GM21390 (cell line): ENCODE data around the gene DUSP16.

Experiments
- ATAC-seq: cut with Tn5 transposase; IDR thresholded peaks from one replicate; pipeline ENCODE4 v1.9.1; 2021; ENCODE audit not compliant: unreplicated experiment

The DUSP16 gene

DNA sequence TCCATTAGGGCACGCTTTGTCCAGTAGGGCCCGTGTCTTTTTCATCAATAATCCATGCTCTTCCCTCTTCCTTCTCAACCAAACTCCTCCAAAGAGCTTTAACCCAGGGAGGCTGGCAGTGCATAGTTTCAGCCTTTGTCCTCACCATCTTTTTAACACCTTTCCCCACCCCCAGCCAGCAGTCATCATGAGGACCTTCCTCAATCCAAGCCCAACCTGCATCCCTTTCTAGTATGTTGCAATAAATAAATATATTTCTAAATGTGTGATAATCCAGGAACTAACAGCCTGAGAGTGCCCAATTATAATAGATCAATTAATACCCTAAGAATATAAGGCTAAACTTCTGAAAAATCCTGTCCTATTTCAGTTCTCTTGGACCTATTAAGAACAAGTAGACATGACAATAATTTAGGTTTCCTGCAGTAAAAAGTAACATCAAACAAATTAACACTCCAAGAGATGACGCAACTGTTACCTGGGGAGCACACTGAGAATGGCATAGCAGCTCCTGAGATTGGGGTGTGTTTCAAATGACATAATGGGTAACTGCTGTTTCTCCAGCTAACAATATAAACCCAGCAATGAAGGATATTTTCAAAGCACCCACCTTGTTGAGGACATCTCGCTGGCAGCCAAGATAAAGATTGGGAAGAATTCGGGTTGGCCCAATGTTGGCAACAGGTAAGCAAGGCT is 62.6 kb downstream of the DUSP16 start:
- no peak for ATAC-seq

GRCh38 chr12:12498210-12498609 is 64.5 kb downstream of the DUSP16 start:
- ATAC-seq, result no peak

DNA sequence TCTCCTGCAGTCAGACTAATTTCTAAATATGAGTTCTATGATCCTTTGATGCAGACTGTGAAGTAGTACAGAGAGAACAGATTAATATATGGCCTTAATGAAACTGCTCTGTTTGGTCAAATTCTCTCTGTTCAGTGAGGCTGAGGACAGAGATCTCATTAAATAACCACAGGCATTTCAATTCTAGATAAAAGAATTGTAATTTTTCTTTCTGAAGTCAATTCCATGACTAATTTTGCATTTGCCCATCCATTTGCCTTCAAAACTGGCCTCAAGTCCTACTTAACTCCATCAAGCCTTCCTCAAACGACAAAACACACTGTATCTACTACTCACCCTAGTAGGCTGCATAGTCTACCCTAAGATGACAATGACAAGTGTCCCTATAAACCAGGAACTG is 67.1 kb downstream of the DUSP16 start:
- no peak for ATAC-seq

GRCh38 chr12:12492547-12492946 is 70.1 kb downstream of the DUSP16 start:
- no peak for ATAC-seq

GRCh38 chr12:12491606-12492005 is 71.1 kb downstream of the DUSP16 start:
- no peak for ATAC-seq

DNA sequence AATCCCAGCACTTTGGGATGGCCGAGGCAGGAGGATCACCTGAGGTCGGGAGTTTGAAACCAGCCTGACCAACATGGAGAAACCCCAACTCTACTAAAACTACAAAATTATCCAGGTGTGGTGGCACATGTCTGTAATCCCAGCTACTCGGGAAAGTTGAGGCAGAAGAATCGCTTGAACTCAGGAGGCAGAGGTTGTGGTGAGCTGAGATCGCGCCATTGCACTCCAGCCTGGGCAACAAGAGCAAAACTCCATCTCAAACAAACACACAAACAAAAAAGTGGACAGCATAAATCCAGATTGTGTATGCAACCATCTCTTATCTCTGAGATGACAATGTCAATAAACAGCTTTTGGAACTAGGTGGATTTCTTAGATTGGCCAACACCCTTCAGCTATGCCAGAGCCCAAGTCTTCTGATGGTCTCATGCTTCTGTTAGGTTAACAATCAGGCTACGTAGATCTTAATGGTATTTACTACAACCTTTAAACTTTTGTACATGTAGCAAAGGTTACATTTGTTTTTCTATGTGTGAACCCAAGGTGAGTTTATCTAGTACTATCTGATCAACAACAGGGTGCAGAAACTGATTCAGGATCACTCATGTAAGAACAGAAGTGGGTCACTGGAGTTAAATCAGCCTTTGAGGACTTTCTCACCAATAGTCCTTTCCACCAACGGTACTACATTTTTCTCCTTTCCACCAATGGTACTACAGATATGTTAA is 73.7 kb downstream of the DUSP16 start:
- no peak for ATAC-seq

GRCh38 chr12:12488296-12488695 is 74.4 kb downstream of the DUSP16 start:
- ATAC-seq, result no peak

GRCh38 chr12:12487490-12487889 is 75.2 kb downstream of the DUSP16 start:
- ATAC-seq, result no peak

- ATAC-seq, result peak; percentile 64
Observed at GRCh38 chr12:12486661-12487240, 75.9 kb downstream of the DUSP16 start.

DNA sequence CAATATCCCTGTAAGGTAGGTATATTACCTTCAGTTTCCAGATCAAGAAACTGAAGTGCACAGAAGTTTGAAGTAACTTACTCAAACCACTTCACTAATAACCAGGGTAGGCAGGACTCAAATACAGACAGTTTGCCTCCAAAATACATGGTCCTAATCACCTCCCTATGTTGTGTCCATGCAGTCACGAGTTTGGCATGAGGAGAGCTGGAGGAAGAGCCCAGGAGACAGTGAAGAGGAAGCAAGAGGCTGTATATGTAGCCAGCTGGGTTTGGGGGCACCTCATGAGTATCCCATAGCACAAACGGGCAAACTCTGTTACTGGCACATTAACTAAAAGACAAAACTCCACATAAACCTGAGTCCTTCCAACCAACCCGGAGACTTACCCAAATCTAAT is 79.2 kb downstream of the DUSP16 start:
- peak; percentile 6 for ATAC-seq

GRCh38 chr12:12482959-12483358 is 79.7 kb downstream of the DUSP16 start:
- peak; percentile 54 for ATAC-seq

DNA sequence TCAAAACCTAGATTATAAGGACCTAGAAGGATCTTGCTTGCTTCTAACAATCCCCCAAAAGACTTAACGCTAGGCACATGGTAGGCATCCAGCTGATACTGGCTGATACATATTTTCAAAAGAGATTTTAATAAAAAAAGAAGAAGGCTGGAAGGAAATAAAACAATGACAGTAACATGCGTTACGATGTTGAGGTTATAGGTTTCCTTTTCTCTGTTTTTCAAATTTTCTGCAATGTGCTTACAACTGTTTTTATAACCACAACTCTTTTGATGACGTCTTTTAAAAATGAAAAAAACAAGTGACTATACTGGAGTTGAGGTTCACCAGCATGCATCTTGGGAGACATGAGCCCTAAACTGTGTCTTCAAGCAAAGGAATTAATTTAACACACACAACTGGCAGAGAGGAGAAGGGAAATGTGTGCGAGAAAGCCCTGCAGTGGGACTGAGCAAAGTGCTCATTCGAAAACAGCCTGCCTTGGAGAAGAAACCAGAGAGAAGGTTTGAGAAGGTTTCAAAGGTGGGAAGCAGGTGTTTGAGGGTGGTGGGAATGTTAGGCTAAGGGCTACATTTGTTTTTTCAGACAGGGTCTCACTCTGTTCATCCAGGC is 80.4 kb downstream of the DUSP16 start:
- no peak for ATAC-seq

DNA sequence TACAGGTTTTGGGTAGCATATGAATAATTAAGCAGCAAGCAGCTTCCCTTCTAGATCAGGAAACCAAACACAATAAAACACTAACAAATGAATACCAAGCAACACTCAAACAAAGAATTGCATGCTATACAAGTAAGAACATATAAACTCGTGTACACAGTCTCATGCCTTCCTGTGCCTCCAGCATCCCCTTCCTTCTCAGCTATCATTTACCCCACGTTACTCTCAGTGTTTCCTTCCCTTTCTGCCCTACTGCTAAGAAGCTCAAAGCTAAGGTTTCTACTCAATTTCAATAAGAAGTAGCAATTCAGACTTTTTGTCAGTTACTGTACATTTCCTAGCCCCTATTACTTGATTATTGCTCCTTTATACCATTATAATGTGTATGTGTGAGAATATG is 81.0 kb downstream of the DUSP16 start:
- ATAC-seq, result no peak

DNA sequence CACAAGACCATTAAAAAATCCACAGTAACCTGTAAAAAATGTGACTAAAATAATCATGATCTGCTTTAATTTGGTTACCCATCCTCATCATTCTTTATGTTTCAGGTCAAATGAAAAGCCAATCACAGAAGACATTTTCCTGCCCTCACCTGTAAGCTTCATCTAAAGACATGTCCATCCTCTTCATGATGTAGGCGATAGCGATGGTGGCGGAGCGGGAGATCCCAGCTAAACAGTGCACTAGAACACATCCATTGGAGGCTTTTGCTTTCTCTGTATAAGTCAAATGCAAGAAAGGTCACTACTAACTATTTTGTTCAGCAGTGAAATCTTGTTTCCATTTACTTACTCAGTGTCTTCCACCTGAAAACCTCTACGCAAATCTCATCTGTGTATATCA is 82.6 kb downstream of the DUSP16 start:
- no peak for ATAC-seq

DNA sequence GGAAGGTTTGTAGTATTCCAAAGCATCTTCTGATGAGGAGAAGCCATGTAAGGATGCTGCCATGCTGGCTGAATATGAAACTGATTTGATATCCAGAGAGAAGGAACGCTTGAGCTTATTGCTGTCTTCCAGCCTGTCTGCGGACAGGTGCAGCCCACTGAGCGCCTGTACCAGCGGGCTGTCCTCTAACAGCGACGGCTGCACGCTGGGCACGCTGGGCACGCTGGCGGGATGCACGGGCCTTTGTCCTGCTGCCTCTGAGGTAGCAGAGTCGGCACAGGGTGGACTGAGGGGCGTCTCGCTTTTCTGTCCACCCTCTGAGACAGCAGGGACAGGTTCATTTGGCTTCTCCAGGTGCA is 85.2 kb downstream of the DUSP16 start:
- no peak for ATAC-seq

GRCh38 chr12:12476857-12477531 is 85.7 kb downstream of the DUSP16 start:
- no peak for ATAC-seq

GRCh38 chr12:12474931-12475795 is 87.5 kb downstream of the DUSP16 start:
- peak; percentile 90 for ATAC-seq

GRCh38 chr12:12474471-12474928 is 88.2 kb downstream of the DUSP16 start:
- ATAC-seq, result peak; percentile 20

GRCh38 chr12:12473223-12473622 is 89.4 kb downstream of the DUSP16 start:
- ATAC-seq, result no peak
